WTC11 (cell line): ENCODE measurements around the gene ELN.

ENCODE experiments used
- EMX1 ChIP-seq: fragments of 250-450 bp; sonication (Bioruptor Pico); IDR thresholded peaks from 2 replicates; pipeline ENCODE4 v1.8.0; 2021; ENCODE audit warnings: mild to moderate bottlenecking
- ZNF121 ChIP-seq: sonication (generic); formaldehyde crosslinking; IDR thresholded peaks from 2 replicates; pipeline ENCODE4 v1.8.0; 2023; ENCODE audit warnings: missing genetic modification reagents
- ZNF416 ChIP-seq: fragments of 250-450 bp; sonication (Bioruptor Pico); IDR thresholded peaks from 2 replicates; pipeline ENCODE4 v1.9.0; 2021; ENCODE audit warnings: mild to moderate bottlenecking, inconsistent platforms
- TF ChIP-seq, protein P1 (sequence below): fragments of 200-600 bp; IDR thresholded peaks from 2 replicates; pipeline ENCODE4 v1.8.0; 2022; ENCODE audit warnings: antibody characterized with exemption

DNA sequence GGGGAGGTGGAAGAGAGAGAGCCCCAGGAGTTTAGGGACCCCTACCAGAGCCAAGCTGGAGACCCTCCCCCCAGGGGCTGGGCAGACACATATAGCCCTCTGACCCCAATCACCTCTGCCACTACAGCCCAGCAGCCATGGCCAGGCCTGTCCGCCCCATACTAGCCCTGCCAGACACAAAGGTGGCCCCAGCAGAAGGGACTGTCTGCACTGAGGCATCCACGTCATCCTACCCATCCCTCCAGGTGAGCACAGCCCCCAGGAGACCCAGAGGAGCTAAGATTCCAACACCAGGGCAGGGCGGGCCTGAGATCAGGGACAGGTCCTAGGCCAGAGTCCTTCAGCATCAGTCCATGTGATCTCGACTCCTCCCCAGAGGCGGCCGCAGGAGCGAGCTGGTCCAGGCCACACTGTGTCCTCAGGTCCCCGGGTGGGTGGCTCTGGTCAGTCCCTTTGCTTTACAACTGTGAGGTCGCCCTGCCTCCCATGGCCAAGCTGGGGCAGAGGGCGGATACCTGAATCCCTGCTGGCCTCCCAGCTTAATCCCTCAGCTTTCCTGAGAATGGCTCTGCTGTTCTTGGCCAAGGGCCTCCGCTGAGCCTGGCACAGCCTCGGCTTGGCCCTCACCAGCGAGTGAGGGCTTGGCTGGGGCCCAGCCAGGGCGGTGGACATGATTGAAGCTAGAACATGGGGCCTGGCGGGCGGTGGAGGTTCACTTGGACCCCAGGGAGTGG is 14.3 kb upstream of the ELN start:
- TF ChIP-seq EMX1 (CRISPR knock-in tag) (no peak), ZNF121 (no peak), ZNF416 (no peak)
- TF ChIP-seq, protein P1, sequence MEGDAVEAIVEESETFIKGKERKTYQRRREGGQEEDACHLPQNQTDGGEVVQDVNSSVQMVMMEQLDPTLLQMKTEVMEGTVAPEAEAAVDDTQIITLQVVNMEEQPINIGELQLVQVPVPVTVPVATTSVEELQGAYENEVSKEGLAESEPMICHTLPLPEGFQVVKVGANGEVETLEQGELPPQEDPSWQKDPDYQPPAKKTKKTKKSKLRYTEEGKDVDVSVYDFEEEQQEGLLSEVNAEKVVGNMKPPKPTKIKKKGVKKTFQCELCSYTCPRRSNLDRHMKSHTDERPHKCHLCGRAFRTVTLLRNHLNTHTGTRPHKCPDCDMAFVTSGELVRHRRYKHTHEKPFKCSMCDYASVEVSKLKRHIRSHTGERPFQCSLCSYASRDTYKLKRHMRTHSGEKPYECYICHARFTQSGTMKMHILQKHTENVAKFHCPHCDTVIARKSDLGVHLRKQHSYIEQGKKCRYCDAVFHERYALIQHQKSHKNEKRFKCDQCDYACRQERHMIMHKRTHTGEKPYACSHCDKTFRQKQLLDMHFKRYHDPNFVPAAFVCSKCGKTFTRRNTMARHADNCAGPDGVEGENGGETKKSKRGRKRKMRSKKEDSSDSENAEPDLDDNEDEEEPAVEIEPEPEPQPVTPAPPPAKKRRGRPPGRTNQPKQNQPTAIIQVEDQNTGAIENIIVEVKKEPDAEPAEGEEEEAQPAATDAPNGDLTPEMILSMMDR = no peak
